LoVo (cell line): ENCODE measurements around the gene LARP6.

Experiments used
- DNase-seq: peaks from one replicate; pipeline ENCODE4 v3.0.0-alpha.2; 2016; ENCODE audit warnings: low spot score

LARP6 gene

GRCh38 chr15:70793694-70794093 lies 60.3 kb downstream of the LARP6 start:
- DNase-seq, result no peak

- peak; percentile 85 for DNase-seq
These were observed 61.8 kb downstream of the LARP6 start for GRCh38 chr15:70792171-70792573.

DNA sequence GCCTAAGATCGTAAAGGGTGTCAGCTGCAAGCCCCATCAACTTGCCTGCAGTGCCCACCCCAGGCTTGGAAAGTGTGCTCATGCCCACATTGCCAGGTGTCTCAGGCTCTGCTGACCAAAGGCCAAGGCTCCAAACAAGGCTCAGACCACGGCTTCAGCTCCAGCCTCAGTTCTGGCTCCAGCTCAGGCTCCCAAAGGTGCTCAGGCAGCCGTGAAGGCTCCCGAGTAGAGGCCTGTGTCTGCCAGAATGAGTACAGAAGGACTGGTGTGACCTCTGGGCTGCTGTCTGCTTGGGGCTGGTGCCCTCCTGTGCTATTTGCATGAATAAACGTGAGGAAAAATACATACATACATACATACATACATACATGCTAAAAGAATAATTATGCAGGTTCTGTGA lies 62.7 kb downstream of the LARP6 start:
- no peak for DNase-seq

- peak; percentile 47 for DNase-seq
These were observed 64.7 kb downstream of the LARP6 start for GRCh38 chr15:70789213-70789612.

- DNase-seq, result peak; percentile 95
These were observed 65.6 kb downstream of the LARP6 start for GRCh38 chr15:70788114-70789049.

GRCh38 chr15:70786996-70787395 lies 67.0 kb downstream of the LARP6 start:
- DNase-seq, result no peak

DNA sequence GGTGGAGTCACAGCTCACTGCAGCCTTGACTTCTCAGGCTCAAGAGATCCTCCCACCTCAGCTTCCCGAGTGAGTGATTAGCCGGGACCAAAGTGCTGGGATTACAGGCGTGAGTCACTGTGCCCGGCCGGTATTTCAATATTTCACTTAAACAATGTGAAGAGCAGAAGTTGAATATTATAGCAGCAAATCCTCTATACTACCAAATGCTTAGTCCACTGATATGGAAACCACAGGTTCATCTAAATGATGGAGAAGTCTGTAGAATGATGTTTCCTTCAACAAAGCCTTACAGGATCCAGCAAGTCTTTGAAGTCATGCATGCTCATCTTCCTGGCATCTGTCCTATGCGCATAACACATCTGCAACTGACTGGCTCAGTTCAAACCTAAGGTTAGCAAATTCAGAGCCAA lies 70.3 kb downstream of the LARP6 start:
- DNase-seq, result peak; percentile 76

DNA sequence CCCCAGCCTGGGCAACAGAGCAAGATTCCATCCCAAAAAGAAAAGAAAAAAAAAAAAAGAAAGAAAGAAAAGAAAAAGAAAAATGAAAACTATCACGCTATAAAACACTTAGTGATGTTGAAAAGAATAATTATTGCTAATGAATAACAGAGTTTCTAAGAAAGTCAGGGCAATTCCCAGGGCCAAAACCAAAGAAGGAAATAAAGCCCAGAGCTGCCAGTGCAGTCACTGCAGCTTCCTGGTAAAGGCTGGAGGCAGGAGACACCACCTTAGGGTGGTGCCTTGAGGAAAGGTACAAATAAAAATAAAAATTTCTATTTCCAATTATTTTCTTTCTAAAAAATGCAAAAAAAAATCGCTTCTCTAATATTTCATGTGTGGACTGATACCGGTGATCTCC lies 70.9 kb downstream of the LARP6 start:
- DNase-seq, result no peak

GRCh38 chr15:70781236-70781635 lies 72.7 kb downstream of the LARP6 start:
- DNase-seq, result peak; percentile 82
